ENCODE measurements around the gene TMC3. TPM values are rescaled to one million over a fixed set of nuclear protein-coding genes. Genes with fewer than 3 reads are reported as not detected.

The TMC3 gene
- polyA plus RNA-seq, 2 of the 4 experiments (the other 2 are of a cell fraction) = not detected

GRCh38 chr15:81379269-81379668, 5.3 kb upstream of the TMC3 start (continued):
- TF ChIP-seq BCL3 (IDR thresholded peaks at IDR 0.05) (no peak), TFCP2L1 (CRISPR knock-in tag; IDR thresholded peaks at IDR 0.05) (no peak), ELK1 (IDR thresholded peaks at IDR 0.05; ENCODE audit: low read depth, low read length) (no peak), RAD21 (conservative IDR thresholded peaks at IDR 0.05 in 1 of 2, IDR thresholded peaks at IDR 0.05 in 1 of 2) (no peak), RFX5 (IDR thresholded peaks at IDR 0.05) (no peak)

GRCh38 chr15:81378443-81378842, 4.4 kb upstream of the TMC3 start:
- H3K4me3 ChIP-seq = no peak overlapping the region
- no peak overlapping the region for H3K27ac ChIP-seq
- TF ChIP-seq TFCP2L1 (CRISPR knock-in tag; IDR thresholded peaks at IDR 0.05) (no peak), KDM5A (IDR thresholded peaks at IDR 0.05) (no peak), MAX (IDR thresholded peaks at IDR 0.05) (no peak), HEYL (CRISPR knock-in tag; IDR thresholded peaks at IDR 0.05) (no peak), JUNB (IDR thresholded peaks at IDR 0.05) (no peak), HDAC2 (IDR thresholded peaks at IDR 0.05) (no peak), HOXB5 (CRISPR knock-in tag; IDR thresholded peaks at IDR 0.05) (no peak), RAD21 (conservative IDR thresholded peaks at IDR 0.05 in 1 of 2, IDR thresholded peaks at IDR 0.05 in 1 of 2) (no peak), MAFK (IDR thresholded peaks at IDR 0.05; ENCODE audit: partially characterized antibody) (no peak), E2F6 (IDR thresholded peaks at IDR 0.05; ENCODE audit: borderline replicate concordance, low read depth) (no peak), NPAS2 (CRISPR knock-in tag; IDR thresholded peaks at IDR 0.05; ENCODE audit: borderline replicate concordance) (no peak), RARB (CRISPR knock-in tag; IDR thresholded peaks at IDR 0.05) (no peak), HOXB13 (CRISPR knock-in tag; IDR thresholded peaks at IDR 0.05; ENCODE audit: low read depth) (no peak)
- H3K9me3 ChIP-seq = no peaks in the 10 kb centered on the region
- WGBS (ENCODE audit: missing lambda C conversion rate) = 15% methylated on average over 2 of the region's 2 CpGs
- DNase-seq (ENCODE audit: low read depth in 1 of 2, low spot score in 1 of 2) (no peak), FAIRE-seq (no peak), ATAC-seq (no peak)
- ChIA-PET CTCF (interaction anchor here (1.3 to 1.7 kb wide), 4 partner anchors 9 to 104 kb away, joined by 3 to 6 read pairs (median 4); no protein-coding TSS in a partner anchor), POLR2A (no interaction called here)
- H3K4me1 ChIP-seq = no peaks in the 10 kb centered on the region
- no peak overlapping the region for H3K4me2 ChIP-seq

- FAIRE-seq (no peak), DNase-seq (ENCODE audit: low read depth in 1 of 2, low spot score in 1 of 2) (no peak), ATAC-seq (no peak)
- POLR2A ChIA-PET = no interaction called here
- H3K4me2 ChIP-seq = no peak overlapping the region
- H3K9me3 ChIP-seq = no peaks in the 10 kb centered on the region
- WGBS (ENCODE audit: missing lambda C conversion rate) = 43% methylated on average over 4 of the region's 4 CpGs
- CTCF ChIA-PET = interaction anchor here (1.3 to 1.4 kb wide), 2 partner anchors 8 to 24 kb away, joined by 3 read pairs; no protein-coding TSS in a partner anchor
- H3K4me3 ChIP-seq = no peak overlapping the region
- TF ChIP-seq RNF2 (IDR thresholded peaks at IDR 0.05; ENCODE audit: borderline replicate concordance, low read depth) (no peak), KDM1A (IDR thresholded peaks at IDR 0.05; ENCODE audit: low read depth) (no peak), NR3C1 (IDR thresholded peaks at IDR 0.05) (no peak), CHD2 (IDR thresholded peaks at IDR 0.05; ENCODE audit: low read length, partially characterized antibody) (no peak), MAFK (IDR thresholded peaks at IDR 0.05; ENCODE audit: partially characterized antibody) (no peak)
- H3K27ac ChIP-seq = no peak overlapping the region
- no peaks in the 10 kb centered on the region for H3K4me1 ChIP-seq
These were observed 3.9 kb upstream of the TMC3 start for GRCh38 chr15:81377871-81378270.

GRCh38 chr15:81376231-81376630, 2.2 kb upstream of the TMC3 start:
- 61% methylated on average over 4 of the region's 4 CpGs for WGBS (ENCODE audit: missing lambda C conversion rate)
- CTCF ChIA-PET = no interaction called here
- TF ChIP-seq FOSL2 (IDR thresholded peaks at IDR 0.05) (no peak), FOSL2 (CRISPR knock-in tag; IDR thresholded peaks at IDR 0.05) (no peak), ATOH8 (CRISPR knock-in tag; IDR thresholded peaks at IDR 0.05; ENCODE audit: low read depth) (no peak), FOXS1 (CRISPR knock-in tag; IDR thresholded peaks at IDR 0.05) (no peak), KDM1A (IDR thresholded peaks at IDR 0.05; ENCODE audit: low read depth) (no peak), USF2 (IDR thresholded peaks at IDR 0.05) (no peak), EHF (CRISPR knock-in tag; IDR thresholded peaks at IDR 0.05) (no peak), JUNB (IDR thresholded peaks at IDR 0.05) (no peak), EP300 (IDR thresholded peaks at IDR 0.05) (no peak), RNF2 (IDR thresholded peaks at IDR 0.05; ENCODE audit: borderline replicate concordance, low read depth) (no peak), TFCP2L1 (CRISPR knock-in tag; IDR thresholded peaks at IDR 0.05) (no peak), SMC3 (IDR thresholded peaks at IDR 0.05) (no peak), PBX3 (IDR thresholded peaks at IDR 0.05) (no peak)

More at GRCh38 chr15:81376231-81376630, 2.2 kb upstream of the TMC3 start:
- FAIRE-seq (no peak), ATAC-seq (no peak), DNase-seq (ENCODE audit: low read depth in 1 of 2, low spot score in 1 of 2) (no peak)
- Histone ChIP-seq H3K4me3 (no peak overlapping the region), H3K4me1 (no peaks in the 10 kb centered on the region), H3K4me2 (no peak overlapping the region), H3K27ac (no peak overlapping the region), H3K9me3 (no peaks in the 10 kb centered on the region)
- POLR2A ChIA-PET = no interaction called here
